HL-60 (cell line): ENCODE results near the gene PRTN3.

ENCODE experiments used
- DNase-seq, 2 experiments: peaks; one replicate each; pipeline ENCODE4 v3.0.0-alpha.2; 2010 to 2020; ENCODE audit warnings: low read depth in 1 of 2, low spot score in 1 of 2
- H3K27ac ChIP-seq: fragments of 250-450 bp; sonication (Bioruptor Pico); replicated peaks from 2 replicates; pipeline ENCODE4 v1.5.1; 2020; ENCODE audit warnings: mild to moderate bottlenecking, moderate library complexity
- H3K27me3 ChIP-seq: fragments of 250-450 bp; sonication (Bioruptor Pico); 2 replicates; pipeline ENCODE4 v1.5.1; 2021; ENCODE audit warnings: mild to moderate bottlenecking, moderate library complexity; ENCODE audit not compliant: insufficient read depth, poor library complexity, severe bottlenecking
- H3K4me3 ChIP-seq: replicated peaks from 2 replicates; pipeline ENCODE4 v1.5.1; 2011; ENCODE audit warnings: mild to moderate bottlenecking, control low read depth, low read length; ENCODE audit not compliant: insufficient read depth
- CTCF ChIP-seq: IDR thresholded peaks from one replicate; pipeline ENCODE4 v1.5.1; 2011; ENCODE audit warnings: low read length, control low read depth, inconsistent platforms; ENCODE audit not compliant: insufficient read depth
- GABPA ChIP-seq: IDR thresholded peaks from 2 replicates; pipeline ENCODE4 v1.6.1; 2012; ENCODE audit warnings: low read depth
- POLR2AphosphoS5 ChIP-seq: IDR thresholded peaks from 2 replicates; pipeline ENCODE4 v1.6.1; 2012; ENCODE audit warnings: low read depth
- REST ChIP-seq: IDR thresholded peaks from 2 replicates; pipeline ENCODE4 v1.6.1; 2012; ENCODE audit warnings: low read depth; ENCODE audit not compliant: insufficient replicate concordance
- SPI1 ChIP-seq: IDR thresholded peaks from 2 replicates; pipeline ENCODE4 v1.6.1; 2012; ENCODE audit warnings: low read depth, mild to moderate bottlenecking, borderline replicate concordance

The PRTN3 gene

GRCh38 chr19:884420-885211 is 43.8 kb downstream of the PRTN3 start:
- DNase-seq = no peak
- no peaks in the 10 kb centered on the region for H3K27me3 ChIP-seq
- TF ChIP-seq CTCF (no peak), POLR2AphosphoS5 (no peak), REST (no peak), SPI1 (no peak), GABPA (no peak)
- H3K4me3 ChIP-seq = no peak overlapping the region
- H3K27ac ChIP-seq = no peak overlapping the region

GRCh38 chr19:885536-886224 is 44.9 kb downstream of the PRTN3 start:
- H3K27ac ChIP-seq = no peak overlapping the region
- H3K27me3 ChIP-seq = no peaks in the 10 kb centered on the region
- TF ChIP-seq REST (no peak), CTCF (no peak), SPI1 (no peak), GABPA (no peak), POLR2AphosphoS5 (no peak)
- DNase-seq = no peak
- H3K4me3 ChIP-seq = no peak overlapping the region

- no peak overlapping the region for H3K27ac ChIP-seq
- no peak overlapping the region for H3K4me3 ChIP-seq
- H3K27me3 ChIP-seq = no peaks in the 10 kb centered on the region
- TF ChIP-seq SPI1 (no peak), REST (no peak), POLR2AphosphoS5 (no peak), CTCF (no peak), GABPA (no peak)
- DNase-seq = no peak
Observed at GRCh38 chr19:887072-887471, 46.3 kb downstream of the PRTN3 start.
